HG02610 (cell line): ENCODE data around the gene LPAR1.

Experiments
- ATAC-seq: cut with Tn5 transposase; IDR thresholded peaks from one replicate; pipeline ENCODE4 v1.9.1; 2021; ENCODE audit warnings: mild to moderate bottlenecking, moderate library complexity; ENCODE audit not compliant: unreplicated experiment

The LPAR1 gene

DNA sequence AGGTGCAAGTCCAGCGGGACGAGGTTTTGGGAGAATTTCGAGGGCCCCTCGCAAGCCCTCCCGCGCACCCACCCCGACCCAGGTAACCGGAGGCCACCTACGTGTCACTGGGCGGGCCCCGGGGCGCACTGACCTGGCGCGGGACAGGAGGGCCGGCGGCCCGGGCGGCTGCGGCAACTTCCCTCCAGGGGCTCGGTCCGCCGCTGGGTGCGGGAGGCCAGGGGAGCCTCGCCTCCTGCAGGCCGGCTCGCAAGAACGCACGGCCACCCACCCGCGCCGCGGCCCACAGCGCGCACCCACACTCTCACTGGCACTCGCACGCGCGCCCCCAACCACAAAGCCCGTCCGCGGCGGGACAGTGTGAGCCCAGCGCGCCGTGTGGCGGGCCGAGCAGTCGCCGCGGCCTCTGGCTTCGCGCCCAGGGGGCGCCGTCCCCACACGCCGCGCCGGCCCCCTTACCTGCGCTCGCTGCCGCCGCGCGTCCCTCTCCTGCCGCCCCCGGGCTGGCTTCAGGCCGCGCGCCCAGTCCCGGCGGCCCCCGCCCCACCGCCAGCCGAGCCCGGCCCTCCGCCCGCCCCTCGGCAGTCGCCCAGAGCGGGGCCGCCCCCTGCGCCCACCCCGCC lies 451 bp downstream of the LPAR1 start:
- peak; percentile 55 for ATAC-seq

DNA sequence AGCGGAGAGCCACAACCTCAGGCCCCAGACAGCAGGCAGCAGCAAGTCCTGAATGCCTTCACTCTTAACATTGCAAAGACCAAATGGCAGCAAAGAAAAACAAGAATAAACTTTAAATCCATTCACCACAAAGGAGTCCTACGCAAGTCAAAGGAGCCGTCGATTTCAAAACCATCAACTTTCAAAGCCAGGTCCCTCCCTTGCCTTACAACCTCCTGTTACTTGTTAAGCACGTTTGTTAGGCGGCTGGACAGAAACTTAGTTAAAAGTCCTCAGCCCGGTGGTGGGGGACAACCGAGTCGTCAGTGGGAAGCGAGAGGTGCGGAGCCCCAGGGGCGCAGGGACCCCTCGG lies 938 bp downstream of the LPAR1 start:
- no peak for ATAC-seq

DNA sequence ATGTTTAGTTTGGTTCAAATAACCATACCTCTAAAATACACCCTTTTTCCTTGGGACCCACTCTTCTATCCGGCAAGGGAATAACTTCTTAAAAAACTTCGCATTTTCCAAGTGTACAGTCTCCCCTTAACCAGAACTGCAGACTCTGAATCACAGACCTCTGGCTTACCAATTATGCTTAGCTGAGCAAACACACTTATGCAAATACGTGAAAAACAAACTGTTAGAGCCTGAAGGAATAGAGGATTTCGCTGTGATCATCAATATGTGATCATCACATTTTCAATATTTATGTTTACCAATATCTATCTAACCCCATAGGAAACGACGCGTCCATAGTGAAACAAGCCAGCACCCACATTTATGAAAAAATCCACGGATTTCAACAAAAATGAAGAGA lies 1.3 kb downstream of the LPAR1 start:
- no peak for ATAC-seq

- ATAC-seq: no peak
Observed at GRCh38 chr9:111036429-111036789, 1.9 kb downstream of the LPAR1 start.

- no peak for ATAC-seq
Observed at GRCh38 chr9:111035543-111036428, 2.5 kb downstream of the LPAR1 start.

- no peak for ATAC-seq
Observed at GRCh38 chr9:111034898-111035539, 3.3 kb downstream of the LPAR1 start.

DNA sequence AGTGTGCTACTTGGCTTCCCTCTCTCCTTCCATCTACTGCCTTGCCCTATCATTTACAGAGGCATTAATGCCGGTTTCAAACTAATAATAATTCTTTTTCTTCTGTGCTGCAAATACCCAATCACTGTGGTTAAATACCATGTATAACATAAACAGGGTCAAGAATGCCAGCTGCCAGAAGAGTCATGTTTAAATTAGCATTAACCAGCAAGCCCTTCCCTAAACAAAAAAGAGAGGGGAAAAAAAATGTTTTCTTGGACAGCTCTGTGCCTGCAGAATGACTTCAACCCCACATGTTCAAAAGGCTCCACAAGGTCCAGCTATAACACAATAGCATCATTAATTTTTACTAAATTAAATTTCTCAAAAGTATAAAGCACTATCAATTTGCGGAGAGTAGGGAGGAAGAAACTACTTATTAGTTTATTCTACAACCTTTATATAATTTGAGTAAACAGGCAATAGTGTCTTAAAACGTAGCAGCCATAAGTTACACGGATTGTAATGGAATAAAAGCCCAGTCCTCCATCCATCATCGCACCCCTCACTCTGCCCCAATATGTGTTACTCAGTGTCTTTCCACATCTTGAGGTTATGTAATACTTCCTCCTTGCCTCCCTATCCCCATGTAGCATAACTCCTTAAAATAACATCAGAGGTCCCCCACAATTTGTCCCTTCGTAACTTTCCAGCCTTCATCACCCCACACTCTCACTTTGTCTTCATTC lies 3.9 kb downstream of the LPAR1 start:
- ATAC-seq: no peak

- ATAC-seq: no peak
Observed at GRCh38 chr9:111030492-111030891, 7.8 kb downstream of the LPAR1 start.

- no peak for ATAC-seq
Observed at GRCh38 chr9:111029260-111029659, 9.0 kb downstream of the LPAR1 start.

DNA sequence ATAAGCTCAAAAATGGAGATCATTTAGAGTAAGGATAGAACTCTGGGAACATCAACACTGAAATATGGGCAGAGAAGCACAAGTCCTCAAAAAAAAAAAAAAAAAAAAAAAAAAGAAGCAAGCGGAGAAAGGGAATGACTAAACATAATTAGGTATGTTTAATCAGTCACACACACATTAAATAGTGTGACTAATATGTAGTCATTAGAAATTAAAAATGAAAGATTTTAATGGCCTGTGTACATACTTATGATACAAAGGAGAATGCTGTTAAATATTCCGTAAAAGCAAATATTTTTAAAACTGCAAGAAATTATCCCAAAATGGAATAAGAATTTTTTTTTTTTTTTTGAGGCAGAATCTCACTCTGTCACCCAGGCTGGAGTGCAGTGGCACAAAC lies 10.5 kb downstream of the LPAR1 start:
- ATAC-seq: no peak

- no peak for ATAC-seq
Observed at GRCh38 chr9:111023128-111023527, 15.1 kb downstream of the LPAR1 start.

- ATAC-seq: no peak
Observed at GRCh38 chr9:111020594-111020993, 17.7 kb downstream of the LPAR1 start.

DNA sequence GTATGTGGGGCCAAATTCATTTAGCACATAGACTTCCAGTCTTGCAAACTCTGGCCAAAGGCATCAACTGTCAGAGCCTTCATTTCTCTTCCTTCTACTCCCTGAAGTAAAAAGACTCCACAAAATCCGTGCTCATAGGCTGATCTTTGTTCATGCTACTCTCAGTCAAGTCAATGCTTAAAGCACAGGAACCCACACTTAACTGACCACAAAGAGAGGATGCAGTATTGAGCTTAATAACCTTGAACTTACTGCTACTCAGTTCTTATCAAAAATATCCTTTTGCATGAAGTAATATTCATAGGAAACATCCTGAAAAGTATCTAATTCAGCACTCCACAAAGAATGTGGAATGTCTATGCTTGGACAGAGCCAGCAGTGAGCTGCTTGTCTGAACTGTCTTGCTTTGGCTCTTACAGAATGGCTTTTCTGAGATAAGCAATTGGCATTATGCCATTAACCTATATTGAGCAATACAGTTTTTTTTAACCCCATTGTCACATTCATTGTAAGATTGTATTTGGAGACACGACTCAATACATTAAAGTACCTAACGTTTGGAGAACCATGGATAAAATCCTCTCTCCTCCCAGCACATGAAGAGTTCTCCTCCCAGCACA lies 21.7 kb downstream of the LPAR1 start:
- ATAC-seq: no peak

GRCh38 chr9:111016016-111016415 lies 22.3 kb downstream of the LPAR1 start:
- ATAC-seq: no peak

GRCh38 chr9:111013707-111014106 lies 24.6 kb downstream of the LPAR1 start:
- ATAC-seq: no peak

- no peak for ATAC-seq
Observed at GRCh38 chr9:111013250-111013649, 25.0 kb downstream of the LPAR1 start.

DNA sequence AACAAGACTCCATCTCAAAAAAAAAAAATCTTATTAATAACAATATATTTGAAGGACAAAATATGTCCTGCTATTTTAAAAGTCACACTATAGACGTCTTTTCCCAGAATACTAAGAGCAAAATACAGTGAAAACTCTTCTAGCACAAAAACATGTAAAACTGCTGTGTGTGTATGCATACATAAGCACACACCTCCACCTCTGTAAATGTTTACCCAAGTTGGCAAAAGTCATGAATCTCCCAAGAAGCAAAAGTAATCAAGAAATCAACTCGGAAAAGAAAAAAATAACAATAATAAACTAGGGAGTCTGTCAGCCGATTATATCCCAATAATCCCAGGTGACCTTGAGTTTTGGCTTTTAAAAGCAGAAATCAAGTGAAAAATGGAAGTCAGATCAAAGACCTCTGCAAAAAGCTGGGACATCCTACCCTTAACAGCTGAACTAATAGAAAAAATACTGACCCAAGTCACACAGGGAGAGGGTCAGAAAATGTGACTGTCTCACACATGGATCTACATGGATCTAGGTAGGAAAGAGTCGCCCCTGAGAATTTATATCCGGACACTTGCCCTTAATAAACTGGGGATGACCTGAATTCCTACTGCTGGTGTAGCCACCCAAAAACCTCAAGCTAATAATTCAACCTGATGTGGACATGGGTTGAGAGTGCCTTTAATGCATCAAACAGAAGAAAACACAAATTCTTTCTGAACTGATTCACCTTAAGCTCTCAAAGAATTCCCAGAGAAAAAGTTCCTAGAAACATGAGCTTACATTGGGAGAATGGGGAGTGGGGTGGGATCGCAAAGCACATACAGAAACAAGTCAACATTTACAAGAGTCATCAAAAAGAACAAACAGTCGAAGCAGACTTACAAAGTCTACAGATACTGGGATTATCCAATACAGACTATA lies 29.9 kb downstream of the LPAR1 start:
- no peak for ATAC-seq

- no peak for ATAC-seq
Observed at GRCh38 chr9:111005746-111006470, 32.4 kb downstream of the LPAR1 start.

GRCh38 chr9:111004936-111005335 lies 33.3 kb downstream of the LPAR1 start:
- no peak for ATAC-seq
